ENCODE measurements around the gene TOX2. TPM values are rescaled to one million over a fixed set of nuclear protein-coding genes. Genes with fewer than 3 reads are reported as not detected.

Gene TOX2
- total RNA-seq, 1 donor from 2014 or later, result 3.3 TPM

GRCh38 chr20:43987531-43987930 lies 72.9 kb downstream of the TOX2 start:
- H3K27ac Mint-ChIP-seq (ENCODE audit: unreplicated experiment), result no peak overlapping the region
- no peaks in the 10 kb centered on the region for H3K9me3 Mint-ChIP-seq
- DNase-seq (ENCODE audit: low read depth, low spot score), result no peak
- no peaks in the 10 kb centered on the region for H3K27me3 Mint-ChIP-seq (ENCODE audit: low read depth)
- TF ChIP-seq, protein P1, sequence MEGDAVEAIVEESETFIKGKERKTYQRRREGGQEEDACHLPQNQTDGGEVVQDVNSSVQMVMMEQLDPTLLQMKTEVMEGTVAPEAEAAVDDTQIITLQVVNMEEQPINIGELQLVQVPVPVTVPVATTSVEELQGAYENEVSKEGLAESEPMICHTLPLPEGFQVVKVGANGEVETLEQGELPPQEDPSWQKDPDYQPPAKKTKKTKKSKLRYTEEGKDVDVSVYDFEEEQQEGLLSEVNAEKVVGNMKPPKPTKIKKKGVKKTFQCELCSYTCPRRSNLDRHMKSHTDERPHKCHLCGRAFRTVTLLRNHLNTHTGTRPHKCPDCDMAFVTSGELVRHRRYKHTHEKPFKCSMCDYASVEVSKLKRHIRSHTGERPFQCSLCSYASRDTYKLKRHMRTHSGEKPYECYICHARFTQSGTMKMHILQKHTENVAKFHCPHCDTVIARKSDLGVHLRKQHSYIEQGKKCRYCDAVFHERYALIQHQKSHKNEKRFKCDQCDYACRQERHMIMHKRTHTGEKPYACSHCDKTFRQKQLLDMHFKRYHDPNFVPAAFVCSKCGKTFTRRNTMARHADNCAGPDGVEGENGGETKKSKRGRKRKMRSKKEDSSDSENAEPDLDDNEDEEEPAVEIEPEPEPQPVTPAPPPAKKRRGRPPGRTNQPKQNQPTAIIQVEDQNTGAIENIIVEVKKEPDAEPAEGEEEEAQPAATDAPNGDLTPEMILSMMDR (conservative IDR thresholded peaks at IDR 0.05), result no peak
- H3K4me1 Mint-ChIP-seq, result no peaks in the 10 kb centered on the region
- no peak overlapping the region for H3K4me3 Mint-ChIP-seq
- H3K36me3 Mint-ChIP-seq (ENCODE audit: low read depth), result no peaks in the 10 kb centered on the region

GRCh38 chr20:43988451-43988850 lies 73.8 kb downstream of the TOX2 start:
- no peaks in the 10 kb centered on the region for H3K36me3 Mint-ChIP-seq (ENCODE audit: low read depth)
- TF ChIP-seq, protein P1 (conservative IDR thresholded peaks at IDR 0.05), result no peak
- no peak for DNase-seq (ENCODE audit: low read depth, low spot score)
- H3K4me1 Mint-ChIP-seq, result no peaks in the 10 kb centered on the region
- no peaks in the 10 kb centered on the region for H3K27me3 Mint-ChIP-seq (ENCODE audit: low read depth)
- no peak overlapping the region for H3K4me3 Mint-ChIP-seq
- peak overlapping the region; percentile 38 for H3K27ac Mint-ChIP-seq (ENCODE audit: unreplicated experiment)
- H3K9me3 Mint-ChIP-seq, result no peaks in the 10 kb centered on the region

- H3K36me3 Mint-ChIP-seq (ENCODE audit: low read depth), result no peaks in the 10 kb centered on the region
- no peaks in the 10 kb centered on the region for H3K9me3 Mint-ChIP-seq
- H3K4me3 Mint-ChIP-seq, result no peak overlapping the region
- no peak for DNase-seq (ENCODE audit: low read depth, low spot score)
- TF ChIP-seq, protein P1 (conservative IDR thresholded peaks at IDR 0.05), result no peak
- no peak overlapping the region for H3K27ac Mint-ChIP-seq (ENCODE audit: unreplicated experiment)
- no peaks in the 10 kb centered on the region for H3K27me3 Mint-ChIP-seq (ENCODE audit: low read depth)
- no peaks in the 10 kb centered on the region for H3K4me1 Mint-ChIP-seq
These were observed 74.2 kb downstream of the TOX2 start for GRCh38 chr20:43988867-43989266.

- Mint-ChIP-seq H3K9me3 (no peaks in the 10 kb centered on the region), H3K27ac (ENCODE audit: unreplicated experiment) (no peak overlapping the region), H3K36me3 (ENCODE audit: low read depth) (no peaks in the 10 kb centered on the region), H3K4me3 (no peak overlapping the region), H3K27me3 (ENCODE audit: low read depth) (peaks cover 5% of the 10 kb centered on the region), H3K4me1 (no peaks in the 10 kb centered on the region)
- TF ChIP-seq, protein P1 (conservative IDR thresholded peaks at IDR 0.05), result no peak
- no peak for DNase-seq (ENCODE audit: low read depth, low spot score)
These were observed 76.6 kb downstream of the TOX2 start for GRCh38 chr20:43991261-43991660.

DNA sequence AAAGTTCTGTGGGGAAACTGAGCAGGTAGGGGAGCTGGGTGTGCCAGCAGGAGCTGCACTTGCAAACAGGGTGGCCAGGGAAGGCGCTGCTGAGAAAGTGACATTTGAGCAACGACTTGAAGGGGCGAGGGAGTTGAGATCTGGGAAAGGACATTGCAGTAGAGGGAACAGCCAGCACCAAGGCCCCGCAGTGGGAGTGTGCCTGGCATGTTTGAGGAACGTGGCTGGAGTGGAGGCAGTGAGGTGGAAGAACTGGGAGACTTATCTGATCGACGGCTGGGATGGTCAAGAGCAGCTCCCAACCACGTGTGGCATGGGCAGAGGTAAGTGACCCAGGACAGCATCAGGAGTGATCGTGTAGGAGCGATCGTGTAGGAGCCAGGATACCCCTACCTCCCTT lies 77.3 kb downstream of the TOX2 start:
- DNase-seq (ENCODE audit: low read depth, low spot score), result no peak
- TF ChIP-seq, protein P1 (conservative IDR thresholded peaks at IDR 0.05), result no peak
- H3K4me1 Mint-ChIP-seq, result no peaks in the 10 kb centered on the region
- no peaks in the 10 kb centered on the region for H3K36me3 Mint-ChIP-seq (ENCODE audit: low read depth)
- no peak overlapping the region for H3K4me3 Mint-ChIP-seq
- H3K27ac Mint-ChIP-seq (ENCODE audit: unreplicated experiment), result no peak overlapping the region
- no peaks in the 10 kb centered on the region for H3K9me3 Mint-ChIP-seq
- H3K27me3 Mint-ChIP-seq (ENCODE audit: low read depth), result peaks cover 5% of the 10 kb centered on the region

DNA sequence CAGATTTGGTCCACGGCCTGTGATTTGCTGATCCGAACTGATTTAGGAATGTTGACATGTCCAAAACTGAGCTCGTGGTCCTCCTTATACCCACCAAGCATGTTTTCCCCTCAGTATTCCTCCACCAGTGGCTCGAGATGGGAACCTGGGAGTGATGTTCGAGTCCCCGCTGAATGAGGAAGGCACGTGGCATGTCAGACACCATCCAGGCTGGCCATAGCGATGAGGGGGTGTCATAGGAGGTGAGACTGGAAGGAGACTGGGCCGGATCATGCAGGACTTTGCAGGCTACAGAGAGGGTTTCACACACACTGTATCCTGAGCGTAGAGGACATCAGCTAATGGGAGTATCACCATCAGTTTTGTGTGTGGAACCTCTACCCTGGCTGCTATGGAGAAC lies 78.2 kb downstream of the TOX2 start:
- TF ChIP-seq, protein P1 (conservative IDR thresholded peaks at IDR 0.05), result no peak
- no peak overlapping the region for H3K4me3 Mint-ChIP-seq
- H3K9me3 Mint-ChIP-seq, result no peaks in the 10 kb centered on the region
- DNase-seq (ENCODE audit: low read depth, low spot score), result no peak
- no peaks in the 10 kb centered on the region for H3K36me3 Mint-ChIP-seq (ENCODE audit: low read depth)
- no peaks in the 10 kb centered on the region for H3K4me1 Mint-ChIP-seq
- no peak overlapping the region for H3K27ac Mint-ChIP-seq (ENCODE audit: unreplicated experiment)
- peaks cover 5% of the 10 kb centered on the region for H3K27me3 Mint-ChIP-seq (ENCODE audit: low read depth)

All from neural crest cell (in vitro differentiated cells).